Measurements from ENCODE around the gene CCDC89.

Gene CCDC89

DNA sequence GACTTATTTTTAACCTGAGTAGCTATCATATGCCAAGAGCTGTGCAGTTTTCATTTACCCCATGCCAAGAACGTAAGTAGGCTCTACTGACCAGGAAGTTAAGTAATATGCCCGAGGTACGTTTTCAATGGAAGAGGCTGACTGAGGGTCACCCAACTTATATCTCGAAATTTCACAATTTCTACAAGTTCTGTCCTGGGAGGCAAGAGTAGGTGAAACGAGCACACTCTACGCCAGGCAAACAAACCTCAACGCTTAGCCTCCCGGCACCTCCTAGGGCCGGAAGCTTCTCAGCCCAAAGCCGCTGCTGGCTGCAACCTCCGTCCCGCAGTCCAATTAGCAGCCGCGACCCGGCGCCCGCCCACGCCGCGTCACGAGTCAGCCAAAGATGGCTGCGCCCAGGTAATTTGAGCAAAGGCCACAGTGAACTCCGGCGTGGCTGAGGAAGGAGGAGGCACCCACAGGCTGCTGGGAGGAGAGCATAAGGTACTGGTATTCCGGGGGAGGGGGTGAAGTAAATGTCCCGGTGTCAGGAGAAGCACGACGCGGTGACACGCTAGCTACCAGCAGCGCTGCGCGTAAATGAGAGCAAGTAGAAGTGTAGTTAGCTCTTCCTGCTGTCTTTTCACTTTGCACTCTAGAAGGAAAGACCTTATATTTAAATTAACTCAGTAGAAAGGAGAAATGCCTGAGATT lies 38.2 kb downstream of the CCDC89 start, which contains the start of gene TMEM126A:
TMEM126A (plus strand) TSS at position 364 of the 696 bp plus-strand sequence. CDS start 2,289 bp downstream, outside the sequence.
- peak; percentile 99 for DNase-seq

GRCh38 chr11:85647078-85647477 lies 38.9 kb downstream of the CCDC89 start:
- no peak for DNase-seq

DNA sequence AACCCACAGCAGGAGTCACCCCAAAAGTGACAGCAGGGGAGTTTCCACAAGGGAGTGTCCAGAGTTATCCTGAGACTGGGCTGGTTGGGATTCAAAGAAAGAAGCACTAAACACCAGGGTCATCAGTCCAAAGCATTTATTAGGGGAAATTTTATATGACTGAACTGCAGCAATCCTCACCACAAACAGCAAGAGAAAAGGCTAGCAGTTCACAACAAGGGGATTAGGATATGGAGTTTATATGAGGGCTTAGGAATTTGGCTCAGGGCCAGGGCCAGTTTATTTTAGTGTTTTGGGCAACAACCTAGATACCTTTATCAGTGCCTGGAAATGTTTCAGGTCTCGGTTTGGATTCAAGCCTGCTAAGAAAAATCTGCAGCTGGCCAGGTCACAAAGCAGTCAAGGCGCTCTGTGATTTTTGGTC lies 42.8 kb downstream of the CCDC89 start:
- DNase-seq = no peak

DNA sequence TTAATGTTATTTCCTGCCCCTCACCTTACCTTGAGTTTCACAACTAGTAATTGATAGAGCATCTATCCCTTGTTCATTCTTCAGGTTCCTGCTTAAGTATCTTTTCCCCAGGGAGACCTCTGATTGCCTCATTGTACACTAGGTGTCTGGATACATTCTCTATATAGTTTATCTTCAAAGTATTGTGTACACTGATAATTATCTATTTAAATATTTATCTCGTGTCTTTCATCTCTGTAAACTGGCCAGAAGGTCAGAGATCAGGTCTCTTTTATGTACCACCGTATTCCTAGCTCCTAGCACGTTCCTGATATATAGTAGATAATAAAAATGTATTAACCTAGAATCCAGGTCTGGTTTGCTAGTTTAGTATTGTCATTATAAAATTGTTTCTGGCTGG lies 51.2 kb downstream of the CCDC89 start:
- no peak for DNase-seq
